ENCODE data around the gene CACNA1A.

CACNA1A gene

DNA sequence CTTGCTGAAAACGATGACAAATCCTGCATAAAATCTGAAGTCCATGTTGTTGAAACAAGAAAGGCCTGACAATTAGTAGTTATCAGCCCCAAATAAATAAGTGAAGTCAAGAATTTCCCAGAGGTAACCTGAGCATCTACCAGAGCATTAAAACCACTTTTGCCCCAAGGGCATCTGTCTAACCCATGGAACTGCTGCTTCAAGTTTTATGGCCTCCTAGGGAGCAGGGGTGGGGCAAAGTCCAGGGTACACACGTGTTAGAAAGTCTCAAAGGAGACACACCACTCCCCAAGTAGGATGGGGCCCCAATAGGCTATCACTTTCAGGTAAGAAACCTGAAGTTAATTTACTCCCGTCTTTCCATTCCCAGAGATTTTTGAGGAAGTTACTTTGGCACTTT is 81.1 kb downstream of the CACNA1A start:
- H3K27ac ChIP-seq = no peak overlapping the region
- TF ChIP-seq, protein P1, sequence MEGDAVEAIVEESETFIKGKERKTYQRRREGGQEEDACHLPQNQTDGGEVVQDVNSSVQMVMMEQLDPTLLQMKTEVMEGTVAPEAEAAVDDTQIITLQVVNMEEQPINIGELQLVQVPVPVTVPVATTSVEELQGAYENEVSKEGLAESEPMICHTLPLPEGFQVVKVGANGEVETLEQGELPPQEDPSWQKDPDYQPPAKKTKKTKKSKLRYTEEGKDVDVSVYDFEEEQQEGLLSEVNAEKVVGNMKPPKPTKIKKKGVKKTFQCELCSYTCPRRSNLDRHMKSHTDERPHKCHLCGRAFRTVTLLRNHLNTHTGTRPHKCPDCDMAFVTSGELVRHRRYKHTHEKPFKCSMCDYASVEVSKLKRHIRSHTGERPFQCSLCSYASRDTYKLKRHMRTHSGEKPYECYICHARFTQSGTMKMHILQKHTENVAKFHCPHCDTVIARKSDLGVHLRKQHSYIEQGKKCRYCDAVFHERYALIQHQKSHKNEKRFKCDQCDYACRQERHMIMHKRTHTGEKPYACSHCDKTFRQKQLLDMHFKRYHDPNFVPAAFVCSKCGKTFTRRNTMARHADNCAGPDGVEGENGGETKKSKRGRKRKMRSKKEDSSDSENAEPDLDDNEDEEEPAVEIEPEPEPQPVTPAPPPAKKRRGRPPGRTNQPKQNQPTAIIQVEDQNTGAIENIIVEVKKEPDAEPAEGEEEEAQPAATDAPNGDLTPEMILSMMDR (conservative IDR thresholded peaks at IDR 0.05) = no peak

DNA sequence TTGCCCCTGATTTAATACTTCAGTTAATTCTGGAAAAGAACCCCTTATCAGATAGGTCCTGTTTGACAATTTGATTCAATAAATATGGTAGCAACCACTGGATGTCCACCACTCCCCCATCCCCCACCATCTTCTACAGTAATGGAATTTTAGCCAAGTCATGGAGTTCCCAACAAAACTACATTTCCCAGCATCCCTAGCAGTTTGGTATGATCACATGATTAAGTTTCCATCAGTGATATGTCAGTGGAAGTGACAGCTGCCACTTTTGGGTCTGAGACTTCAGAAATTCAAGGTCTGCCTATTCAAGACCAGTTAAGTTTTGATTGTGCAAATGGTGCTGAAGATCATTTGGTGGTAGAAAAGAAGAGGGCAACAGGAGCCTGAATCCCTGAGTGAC is 85.5 kb downstream of the CACNA1A start:
- TF ChIP-seq ZFX (IDR thresholded peaks at IDR 0.05) = no peak
- TF ChIP-seq, protein P1 (conservative IDR thresholded peaks at IDR 0.05) = no peak
- no peak overlapping the region for H3K27ac ChIP-seq

DNA sequence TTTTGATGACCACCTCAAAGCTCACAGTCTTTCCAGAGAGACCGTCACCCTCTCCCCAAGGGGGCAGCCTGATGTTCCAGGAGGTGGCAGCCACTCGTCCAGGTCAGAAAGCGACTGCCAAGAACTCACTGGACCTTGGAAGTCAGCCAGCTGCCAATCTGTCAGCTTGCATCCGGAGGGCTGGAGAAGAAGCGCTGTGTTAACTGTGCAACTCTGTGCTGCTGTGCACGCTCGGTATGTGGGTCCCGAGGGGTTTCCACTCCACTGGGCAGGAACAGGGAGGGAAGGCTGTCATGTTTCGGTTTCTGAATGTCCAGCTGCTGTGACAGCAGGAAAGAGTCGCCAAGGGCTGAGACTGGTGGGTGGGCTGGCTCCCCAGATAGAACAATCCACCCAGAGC is 89.2 kb downstream of the CACNA1A start:
- TF ChIP-seq ZFX (IDR thresholded peaks at IDR 0.05) = no peak
- TF ChIP-seq, protein P1 (conservative IDR thresholded peaks at IDR 0.05) = no peak
- H3K27ac ChIP-seq = no peak overlapping the region

DNA sequence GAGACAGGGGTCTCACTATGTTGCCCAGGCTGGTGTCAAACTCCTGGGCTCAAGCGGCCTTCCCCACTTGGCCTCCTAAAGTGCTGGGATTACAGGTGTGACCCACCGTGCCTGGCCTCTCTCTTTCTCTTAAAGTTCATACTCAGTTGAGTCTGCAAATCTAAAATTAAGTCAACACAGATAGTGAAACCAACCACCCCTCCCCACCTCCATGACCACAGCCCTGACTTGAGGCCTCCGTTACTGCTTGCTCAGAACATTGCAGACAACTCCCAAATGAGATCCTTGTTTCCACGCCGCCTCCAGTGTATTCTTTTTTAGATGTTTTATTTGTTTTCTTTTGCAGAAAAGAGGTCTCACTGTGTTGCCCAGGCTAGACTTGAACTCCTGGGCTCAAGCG is 94.4 kb downstream of the CACNA1A start:
- TF ChIP-seq, protein P1 (conservative IDR thresholded peaks at IDR 0.05) = no peak
- no peak for TF ChIP-seq ZFX (IDR thresholded peaks at IDR 0.05)

DNA sequence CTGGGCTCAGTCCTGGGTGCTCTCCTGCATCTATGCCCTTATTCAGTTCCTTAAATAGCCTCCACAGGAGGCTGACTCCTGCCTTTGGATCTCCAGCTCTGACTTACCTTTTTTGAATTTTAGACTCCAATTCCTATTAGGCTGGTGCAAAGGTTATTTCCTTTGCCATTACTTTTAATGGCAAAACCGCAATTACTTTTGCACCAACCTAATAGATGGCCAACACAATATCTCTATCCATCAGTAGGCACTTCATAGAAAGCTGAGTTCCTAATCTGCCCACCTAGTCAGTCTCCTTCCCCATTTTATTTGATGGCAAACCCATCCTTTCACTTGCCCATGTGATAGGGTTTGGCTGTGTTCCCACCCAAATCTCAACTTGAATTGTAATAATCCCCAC is 95.3 kb downstream of the CACNA1A start:
- TF ChIP-seq, protein P1 (conservative IDR thresholded peaks at IDR 0.05) = no peak
- no peak overlapping the region for H3K27ac ChIP-seq

More for the DNA sequence above, 94.4 kb downstream of the CACNA1A start:
- H3K27ac ChIP-seq = no peak overlapping the region

DNA sequence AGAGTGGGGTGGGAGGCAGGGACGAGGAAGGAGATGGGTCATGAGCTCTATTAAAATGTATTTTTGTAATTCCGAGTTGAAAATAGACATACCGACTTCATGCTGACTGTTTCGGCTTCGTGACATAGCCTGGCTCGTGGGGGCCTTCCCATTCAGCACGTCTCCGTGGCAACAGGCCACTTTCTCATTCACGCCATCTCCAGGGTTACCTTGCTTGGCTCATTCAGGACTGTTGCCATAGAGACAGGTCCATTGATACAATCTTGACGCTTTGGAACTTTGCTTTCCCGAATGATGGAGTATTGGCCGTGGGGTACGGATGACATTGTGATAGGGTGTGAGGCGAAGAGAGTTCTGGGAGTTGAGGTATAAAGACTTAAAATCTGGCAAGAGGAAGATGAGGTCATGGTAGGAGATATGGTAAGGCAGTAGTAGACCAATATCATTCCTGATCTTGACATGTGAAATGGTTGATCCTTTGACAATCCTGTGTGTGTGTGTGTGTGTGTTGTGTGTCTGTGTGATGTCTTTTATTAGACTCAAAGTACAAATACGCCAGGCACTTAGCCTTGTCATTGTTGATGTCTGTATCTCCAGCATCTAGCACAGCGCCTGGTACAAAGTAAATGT is 97.3 kb downstream of the CACNA1A start:
- TF ChIP-seq, protein P1 (conservative IDR thresholded peaks at IDR 0.05) = no peak
- TF ChIP-seq ZFX (IDR thresholded peaks at IDR 0.05) = no peak

DNA sequence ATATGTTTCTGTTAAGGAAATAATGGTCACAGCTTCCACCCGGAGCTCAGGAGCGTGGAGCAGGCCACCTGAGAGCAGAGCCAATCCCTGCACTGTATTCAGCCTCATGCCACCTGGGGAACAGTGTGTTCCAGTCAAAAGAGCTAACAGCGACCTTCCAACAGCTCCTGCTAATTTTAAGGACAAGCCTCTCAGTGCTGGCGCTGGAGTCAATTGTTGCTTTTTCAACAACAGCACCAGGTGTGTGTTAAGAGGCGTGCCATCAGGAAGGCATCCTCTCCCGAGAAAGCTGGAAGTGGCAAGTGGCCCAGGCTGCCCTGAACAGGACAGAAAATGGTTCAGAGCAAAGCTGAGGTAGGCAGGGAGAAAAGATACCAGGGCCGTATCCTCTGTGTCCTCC is 102.0 kb downstream of the CACNA1A start:
- H3K27ac ChIP-seq = no peak overlapping the region
- no peak for TF ChIP-seq ZFX (IDR thresholded peaks at IDR 0.05)
- TF ChIP-seq, protein P1 (conservative IDR thresholded peaks at IDR 0.05) = no peak

More for the DNA sequence above, 97.3 kb downstream of the CACNA1A start:
- H3K27ac ChIP-seq = no peak overlapping the region

Measured in C4-2B (cell line).